ENCODE data around the gene CFAP73.
"Not testable (repeated sequence)": the region's sequence is repeated elsewhere in the genome, so short reads cannot be mapped to it uniquely, and the experiment has no call there.

CFAP73 gene

DNA sequence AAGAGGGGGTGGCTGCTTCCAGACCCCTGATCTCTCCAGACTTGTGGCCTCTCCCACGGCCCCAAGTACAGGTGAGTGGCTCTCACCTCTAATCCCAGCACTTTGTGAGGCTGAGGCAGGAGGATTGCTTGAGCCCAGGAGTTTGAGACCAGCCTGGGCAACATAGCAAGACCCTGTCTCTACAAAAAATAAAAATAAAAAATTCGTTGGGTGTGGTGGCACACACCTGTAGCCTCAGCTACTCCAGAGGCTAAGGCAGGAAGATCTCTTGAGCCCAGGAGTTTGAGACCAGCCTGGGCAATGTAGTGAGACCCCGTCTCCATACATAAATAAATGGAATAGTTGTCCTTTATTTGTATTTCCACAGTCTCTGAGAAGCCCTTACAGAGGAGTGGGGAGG lies 7.8 kb upstream of the CFAP73 start:
- DNase-seq (ENCODE audit: low read depth in 1 of 2, low spot score in 1 of 2), result not testable (repeated sequence)

- DNase-seq (ENCODE audit: low read depth in 1 of 2, low spot score in 1 of 2), result no peak
Measured at GRCh38 chr12:113142173-113142885, 7.2 kb upstream of the CFAP73 start.

DNA sequence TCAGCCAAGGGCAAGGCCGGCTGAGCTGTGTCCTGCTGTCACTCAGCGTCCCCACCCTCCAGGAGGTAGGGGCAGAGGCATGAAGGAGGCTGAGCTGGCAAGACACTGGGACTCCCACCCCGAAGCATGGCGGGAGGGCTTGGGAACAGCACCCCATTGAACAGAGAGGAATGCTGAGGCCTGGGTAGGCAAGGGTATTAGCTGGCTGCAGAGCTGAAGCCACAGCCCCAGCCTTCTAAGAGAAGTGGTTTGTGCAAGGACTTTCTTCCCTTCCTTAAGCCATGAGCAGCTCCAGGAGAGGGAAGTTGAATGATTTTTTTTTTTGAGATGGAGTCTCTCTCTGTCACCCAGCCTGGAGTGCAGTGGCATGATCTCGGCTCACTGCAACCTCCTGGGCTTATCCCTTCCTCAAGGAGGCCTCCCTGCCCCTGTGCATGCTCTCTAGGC lies 6.6 kb upstream of the CFAP73 start:
- no peak for DNase-seq (ENCODE audit: low read depth in 1 of 2, low spot score in 1 of 2)

DNA sequence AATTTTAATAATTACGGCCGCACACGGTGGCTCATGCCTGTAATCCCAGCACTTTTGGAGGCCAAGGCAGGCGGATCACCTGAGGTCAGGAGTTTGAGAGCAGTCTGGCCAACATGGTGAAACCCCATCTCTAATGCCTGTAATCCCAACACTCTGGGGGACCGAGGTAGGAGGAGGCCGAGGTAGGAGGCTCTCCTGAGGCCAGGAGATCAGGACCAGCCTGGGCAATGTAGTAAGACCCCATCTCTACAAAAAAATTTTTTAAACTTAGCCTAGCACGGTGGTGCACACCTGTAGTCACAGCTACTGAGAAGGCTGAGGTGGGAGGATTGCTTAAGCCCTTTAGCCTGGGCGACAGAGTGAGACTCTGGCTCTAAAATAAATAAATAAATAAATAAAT lies 5.6 kb upstream of the CFAP73 start:
- no peak for DNase-seq (ENCODE audit: low read depth in 1 of 2, low spot score in 1 of 2)

- DNase-seq (ENCODE audit: low read depth in 1 of 2, low spot score in 1 of 2), result no peak
Measured at GRCh38 chr12:113144806-113145205, 4.7 kb upstream of the CFAP73 start.

DNA sequence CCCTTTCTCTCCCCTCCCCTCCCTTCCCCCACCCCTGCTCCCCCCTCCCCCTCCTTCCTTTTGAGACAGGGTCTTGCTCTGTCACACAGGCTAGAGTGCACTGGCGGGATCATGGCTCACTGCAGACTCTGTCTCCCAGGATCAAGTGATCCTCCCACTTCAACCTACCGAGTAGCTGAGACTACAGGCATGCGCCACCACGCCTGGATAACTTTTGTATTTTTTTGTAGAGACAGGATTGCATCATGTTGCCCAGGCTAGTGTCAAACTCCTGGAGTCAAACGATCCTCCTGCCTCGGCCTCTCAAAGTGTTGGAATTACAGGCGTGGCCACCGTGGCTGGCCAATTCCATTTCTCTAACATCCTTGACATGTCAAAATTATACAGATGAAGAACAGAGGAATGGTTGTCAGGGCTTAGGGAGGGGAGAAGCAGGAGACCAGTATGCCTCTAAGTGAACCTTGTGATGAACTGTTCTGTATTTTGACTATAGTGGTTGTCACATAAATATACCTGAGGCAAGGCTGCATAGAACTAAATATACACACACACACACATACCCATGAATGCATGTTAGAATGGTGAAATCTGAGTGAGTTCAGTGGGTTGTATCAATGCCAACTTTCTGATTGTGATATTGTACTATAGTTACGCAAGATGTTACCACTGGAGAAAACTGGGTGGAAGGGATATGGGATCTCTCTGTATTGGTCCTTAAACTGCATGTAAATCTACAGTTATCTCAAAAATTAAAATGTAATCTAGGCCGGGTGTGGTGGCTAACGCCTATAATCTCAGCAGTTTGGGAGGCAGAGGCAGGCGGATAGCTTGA lies 3.6 kb upstream of the CFAP73 start:
- DNase-seq (ENCODE audit: low read depth in 1 of 2, low spot score in 1 of 2), result no peak

DNA sequence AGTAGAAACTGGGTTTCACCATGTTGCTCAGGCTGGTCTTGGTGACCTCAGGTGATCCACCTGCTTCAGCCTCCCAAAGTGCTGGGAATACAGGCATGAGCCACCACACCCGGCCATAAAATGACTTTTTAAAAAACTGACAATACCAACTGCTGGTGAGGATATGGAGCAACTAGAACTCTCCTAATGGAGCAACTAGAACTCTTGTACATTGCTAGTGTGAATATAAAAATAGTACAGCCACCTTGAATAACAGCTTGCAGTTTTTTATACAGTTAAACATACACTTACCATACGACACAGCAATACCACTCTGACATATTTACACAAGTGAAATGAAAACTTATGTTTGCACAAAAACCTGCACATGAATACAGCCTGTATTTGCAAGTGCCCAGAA lies 2.5 kb upstream of the CFAP73 start:
- no peak for DNase-seq (ENCODE audit: low read depth in 1 of 2, low spot score in 1 of 2)

- no peak for DNase-seq (ENCODE audit: low read depth in 1 of 2, low spot score in 1 of 2)
Measured at GRCh38 chr12:113151655-113152054, 2.1 kb downstream of the CFAP73 start.

DNA sequence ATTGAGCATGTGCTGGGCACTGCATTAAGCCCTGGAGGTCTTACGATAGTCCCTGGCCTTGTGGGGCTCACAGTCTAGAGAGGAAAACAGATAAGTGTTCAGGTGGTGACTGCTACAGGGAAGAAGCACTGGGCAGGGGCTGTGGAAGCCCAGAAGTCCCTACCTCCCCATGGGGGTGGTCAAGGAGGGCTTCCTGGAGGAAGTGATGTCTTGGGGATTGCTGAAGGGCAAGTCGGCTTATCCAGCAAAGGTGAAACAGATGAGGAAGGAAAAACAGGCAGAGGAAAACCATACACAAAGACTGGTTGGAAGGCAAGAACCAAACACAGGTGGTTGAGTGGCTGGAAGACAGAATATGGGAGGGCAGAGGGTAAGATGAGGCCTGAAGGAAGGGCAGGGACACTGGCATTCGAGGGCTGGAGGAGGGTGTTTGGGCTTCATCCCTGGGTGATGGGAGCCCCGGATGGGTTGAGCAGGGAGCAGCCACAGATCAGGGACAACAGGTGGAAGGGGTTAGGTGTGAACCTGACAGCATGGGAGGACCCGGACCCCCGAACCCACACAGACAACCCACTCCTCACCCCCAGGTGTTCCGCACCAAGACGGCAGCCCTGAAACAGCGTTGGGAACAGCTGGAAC lies 2.8 kb downstream of the CFAP73 start:
- DNase-seq (ENCODE audit: low read depth in 1 of 2, low spot score in 1 of 2), result no peak

GRCh38 chr12:113152835-113153814 lies 3.6 kb downstream of the CFAP73 start:
- peak; percentile 21 to 28 for DNase-seq (ENCODE audit: low read depth in 1 of 2, low spot score in 1 of 2)

DNA sequence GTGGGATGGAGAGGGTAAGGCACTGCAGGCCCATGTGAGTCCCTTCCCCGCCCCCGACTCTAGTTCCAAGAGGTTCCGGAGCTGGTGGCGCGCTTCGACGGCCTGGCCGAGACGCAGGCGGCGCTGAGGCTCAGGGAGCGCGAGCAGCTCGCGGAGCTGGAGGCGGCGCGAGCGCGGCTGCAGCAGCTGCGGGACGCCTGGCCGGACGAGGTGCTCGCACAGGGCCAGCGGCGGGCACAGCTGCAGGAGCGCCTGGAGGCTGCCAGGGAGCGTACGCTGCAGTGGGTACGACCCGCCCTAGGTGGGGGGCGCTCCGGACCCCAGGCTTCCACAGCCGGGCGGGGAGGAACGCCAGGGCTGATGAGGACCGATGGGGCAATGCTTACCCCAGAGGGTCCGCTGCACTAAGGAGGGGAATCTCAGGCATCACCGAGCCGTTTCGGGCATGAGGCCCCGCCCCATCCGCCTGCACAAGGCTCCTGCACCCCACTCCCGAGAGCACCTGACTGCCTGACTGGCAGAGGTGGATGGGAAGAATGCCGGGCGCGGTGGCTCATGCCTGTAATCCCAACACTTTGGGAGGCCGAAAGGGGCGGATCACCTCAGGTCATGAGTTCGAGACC lies 4.9 kb downstream of the CFAP73 start:
- no peak for DNase-seq (ENCODE audit: low read depth in 1 of 2, low spot score in 1 of 2)

GRCh38 chr12:113155060-113155459 lies 5.5 kb downstream of the CFAP73 start:
- no peak for DNase-seq (ENCODE audit: low read depth in 1 of 2, low spot score in 1 of 2)

DNA sequence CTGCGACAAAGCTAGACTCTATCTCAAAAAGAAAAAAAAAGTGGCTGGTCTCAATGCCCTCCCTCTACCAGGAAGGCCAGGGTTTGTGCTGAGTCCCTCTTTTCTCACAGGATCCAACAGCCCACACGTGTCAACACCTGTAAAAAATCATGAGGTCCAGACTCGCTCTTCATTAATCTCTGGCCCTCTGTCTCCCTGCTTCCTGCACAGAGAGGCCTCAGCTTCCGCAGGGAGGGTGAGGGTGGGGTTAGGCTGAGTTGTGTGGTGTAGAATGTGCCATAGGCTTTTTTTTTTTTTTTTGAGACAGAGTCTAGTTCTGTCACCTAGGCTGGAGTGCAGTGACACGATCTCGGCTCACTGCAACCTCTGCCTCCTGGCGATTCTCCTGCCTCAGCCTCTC lies 6.1 kb downstream of the CFAP73 start:
- no peak for DNase-seq (ENCODE audit: low read depth in 1 of 2, low spot score in 1 of 2)

- DNase-seq (ENCODE audit: low read depth in 1 of 2, low spot score in 1 of 2), result no peak
Measured at GRCh38 chr12:113157218-113157859, 7.8 kb downstream of the CFAP73 start.

DNA sequence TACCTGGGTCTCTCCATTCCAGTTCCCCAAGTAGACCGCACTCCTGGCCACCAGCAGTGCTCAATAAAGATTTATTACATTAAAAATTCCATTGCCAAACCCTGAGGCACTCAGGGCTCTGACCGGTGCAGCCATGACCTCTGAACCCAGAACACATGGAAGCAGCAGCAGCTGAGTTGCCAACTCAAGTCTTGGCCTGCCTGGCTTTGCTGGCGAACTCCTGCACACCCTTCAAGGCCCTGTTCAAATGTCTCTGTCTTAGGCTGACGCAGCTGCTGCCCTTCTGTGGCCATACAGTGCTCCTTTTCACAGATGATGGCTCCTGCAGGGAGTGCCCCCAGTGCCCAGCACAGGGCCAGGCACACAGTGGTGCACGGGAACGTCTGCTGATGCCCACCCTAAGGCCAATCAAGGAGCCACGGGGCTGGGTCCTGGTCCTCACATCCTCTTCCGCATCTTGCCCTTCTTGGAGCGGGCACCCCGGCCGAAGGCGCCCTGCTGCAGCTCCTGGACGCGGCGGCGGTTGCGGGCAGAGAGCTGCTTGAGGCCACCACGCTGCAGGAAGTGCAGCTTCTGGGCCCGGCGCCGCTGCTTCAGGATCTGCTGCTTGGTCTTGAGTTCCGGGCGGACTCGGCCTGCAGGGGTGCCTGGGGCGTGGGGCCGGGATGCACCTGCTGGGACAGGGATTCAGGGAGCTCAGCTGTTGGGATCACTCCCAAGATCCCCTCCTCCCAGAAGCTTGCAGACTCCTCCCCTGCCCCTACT lies 9.1 kb downstream of the CFAP73 start:
- DNase-seq (ENCODE audit: low read depth in 1 of 2, low spot score in 1 of 2), result no peak

- no peak for DNase-seq (ENCODE audit: low read depth in 1 of 2, low spot score in 1 of 2)
Measured at GRCh38 chr12:113159937-113160336, 10.4 kb downstream of the CFAP73 start.

GRCh38 chr12:113161415-113162016 lies 12.0 kb downstream of the CFAP73 start:
- no peak for DNase-seq (ENCODE audit: low read depth in 1 of 2, low spot score in 1 of 2)

GRCh38 chr12:113162102-113163029 lies 12.8 kb downstream of the CFAP73 start:
- no peak for DNase-seq (ENCODE audit: low read depth in 1 of 2, low spot score in 1 of 2)
